ENCODE measurements around the gene STX1B.

STX1B gene

DNA sequence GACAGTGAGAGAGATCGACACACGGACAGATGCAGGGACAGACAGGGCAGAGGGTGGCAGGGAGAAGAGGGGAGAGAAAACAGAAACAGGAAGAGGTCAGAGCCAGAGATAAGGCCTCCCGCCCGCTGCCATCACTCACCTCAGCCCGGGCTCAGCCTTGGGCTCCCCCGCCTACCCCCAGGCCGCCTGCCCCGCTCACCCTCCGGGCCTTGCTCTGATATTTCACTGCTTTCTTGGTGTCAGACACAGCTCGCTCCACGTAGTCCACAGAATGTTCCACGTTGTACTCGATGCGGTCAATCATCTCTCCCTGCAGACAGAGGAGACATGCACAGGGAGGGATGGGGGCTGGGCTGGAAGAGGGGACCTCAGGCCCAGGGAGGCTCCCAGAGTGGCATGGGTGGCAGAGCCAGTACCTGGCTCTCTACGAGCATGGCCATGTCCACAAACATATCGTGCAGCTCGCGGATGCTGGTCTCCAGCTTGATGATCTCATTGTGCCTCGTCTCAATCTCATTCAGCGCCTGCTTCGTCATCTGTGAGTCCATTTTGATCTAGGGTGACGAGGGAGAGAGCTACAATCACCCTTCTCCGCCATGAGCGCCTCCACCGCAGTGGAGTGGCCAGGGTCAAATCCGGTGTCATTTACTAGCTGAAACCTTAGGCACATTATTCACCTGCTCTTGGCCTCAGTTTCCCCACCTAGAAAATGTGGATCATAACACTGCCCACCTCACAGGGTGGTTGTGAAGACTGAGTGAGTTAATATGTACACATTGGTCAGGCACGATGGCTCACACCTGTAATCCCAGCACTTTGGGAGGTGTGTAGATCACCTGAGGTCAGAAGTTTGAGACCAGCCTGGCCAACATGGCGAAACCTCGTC is 17.3 kb downstream of the STX1B start:
- DNase-seq, result no peak

DNA sequence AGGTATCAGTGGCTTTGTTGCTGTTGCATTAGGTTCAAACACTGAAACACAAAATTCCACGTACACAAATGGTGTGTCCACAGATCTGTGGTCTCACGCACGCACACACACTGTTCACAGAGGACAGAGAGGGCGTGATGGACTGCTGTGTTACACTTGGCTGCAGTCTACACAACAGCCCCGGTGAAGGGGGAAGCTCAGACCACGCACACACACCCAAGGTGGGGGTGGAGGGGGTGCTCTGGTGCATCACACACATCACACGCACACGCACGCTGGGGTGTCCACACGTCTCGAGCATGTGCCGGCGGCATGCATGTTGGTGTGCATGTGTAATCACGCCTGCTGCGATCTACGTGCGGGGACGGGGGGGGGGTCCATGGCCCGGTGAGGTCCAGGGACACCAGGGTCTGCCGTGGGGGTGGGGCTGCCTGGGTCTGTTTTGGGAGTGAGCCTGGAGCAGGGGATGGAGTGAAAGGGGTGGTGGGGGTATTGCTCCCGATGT is 18.1 kb downstream of the STX1B start:
- DNase-seq, result no peak

DNA sequence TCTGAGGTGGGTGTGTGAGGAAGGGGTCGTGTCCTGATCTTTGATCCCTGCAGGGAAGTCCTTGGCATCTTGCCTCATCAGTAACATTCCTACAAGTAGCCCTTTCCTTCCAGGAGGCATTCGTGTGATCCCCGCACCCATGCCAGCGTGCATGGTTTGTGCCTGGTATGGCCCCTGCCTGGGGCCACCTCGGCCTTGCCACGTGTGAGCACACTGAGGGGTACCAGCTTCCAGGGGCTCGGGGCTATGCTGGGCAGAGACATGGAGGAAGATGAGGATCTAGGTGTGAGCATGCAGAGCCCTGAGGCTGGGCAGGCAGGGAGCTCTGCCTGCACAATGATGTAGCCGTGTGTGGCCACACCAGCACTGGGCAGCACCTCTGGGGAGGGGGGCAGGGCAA is 19.4 kb downstream of the STX1B start:
- no peak for DNase-seq

DNA sequence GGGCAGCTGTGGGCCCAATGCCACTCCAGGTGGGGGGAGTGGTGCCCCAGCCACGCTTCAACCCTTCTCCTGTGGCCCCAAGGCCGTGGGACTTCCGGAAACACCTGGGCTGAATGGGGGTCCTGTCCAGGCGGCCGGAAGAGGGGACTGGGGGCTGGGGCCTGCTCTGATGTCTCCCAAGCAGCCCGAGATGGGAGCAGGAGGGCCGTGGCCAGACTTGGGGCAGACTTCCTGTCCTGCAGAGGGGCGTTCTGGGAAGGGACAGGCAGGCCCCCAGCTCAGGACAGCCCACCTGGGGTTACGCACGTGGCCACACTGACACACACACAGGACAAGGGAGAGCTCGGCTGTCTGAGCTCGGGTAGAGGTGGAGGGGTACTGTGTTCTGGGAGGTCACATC is 20.3 kb downstream of the STX1B start:
- no peak for DNase-seq

DNA sequence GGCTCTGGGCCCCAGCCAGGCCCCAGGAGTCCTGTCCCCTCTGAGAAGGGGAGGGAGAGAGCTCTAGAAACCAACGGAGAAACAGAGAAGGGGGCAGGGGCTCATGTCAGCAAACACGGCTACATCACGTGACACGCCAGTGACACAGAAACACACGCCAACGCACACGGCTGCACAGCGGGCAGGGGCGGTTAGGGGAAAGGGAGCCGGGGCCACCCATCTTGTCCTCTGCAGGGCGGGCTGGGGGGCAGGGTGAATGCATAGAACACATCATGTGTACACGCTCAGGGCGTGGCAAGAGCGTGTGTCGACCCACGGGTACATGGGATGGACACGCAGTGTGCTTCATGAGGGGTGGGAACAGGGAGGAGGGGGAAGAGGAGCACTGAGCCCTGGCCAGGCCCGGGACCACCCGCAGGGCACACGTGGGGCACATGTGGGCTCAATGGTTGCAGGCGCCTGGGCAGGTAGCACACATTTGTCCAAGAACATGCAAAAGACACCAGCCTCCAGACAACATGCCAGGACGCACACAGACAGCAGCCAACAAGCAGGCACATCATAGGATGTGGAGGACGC is 20.9 kb downstream of the STX1B start:
- no peak for DNase-seq

DNA sequence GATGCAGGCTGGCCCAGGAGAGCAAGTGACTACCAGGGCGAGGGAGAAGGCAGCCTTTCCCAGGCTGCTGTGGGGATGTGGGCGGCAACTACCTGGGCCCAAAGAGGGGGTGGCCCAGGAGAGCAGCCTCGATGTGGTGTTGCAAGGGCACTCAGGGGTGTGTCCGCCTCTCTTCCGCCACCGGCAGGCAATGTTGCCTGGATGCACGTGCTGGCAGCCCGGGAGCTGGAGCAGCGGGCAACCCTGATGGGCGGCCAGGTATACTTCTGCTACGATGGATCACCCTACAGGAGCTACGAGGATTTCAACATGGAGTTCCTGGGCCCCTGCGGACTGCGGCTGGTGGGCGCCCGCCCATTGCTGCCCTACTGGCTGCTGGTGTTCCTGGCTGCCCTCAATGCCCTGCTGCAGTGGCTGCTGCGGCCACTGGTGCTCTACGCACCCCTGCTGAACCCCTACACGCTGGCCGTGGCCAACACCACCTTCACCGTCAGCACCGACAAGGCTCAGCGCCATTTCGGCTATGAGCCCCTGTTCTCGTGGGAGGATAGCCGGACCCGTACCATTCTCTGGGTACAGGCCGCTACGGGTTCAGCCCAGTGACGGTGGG is 22.8 kb downstream of the STX1B start:
- DNase-seq, result no peak

DNA sequence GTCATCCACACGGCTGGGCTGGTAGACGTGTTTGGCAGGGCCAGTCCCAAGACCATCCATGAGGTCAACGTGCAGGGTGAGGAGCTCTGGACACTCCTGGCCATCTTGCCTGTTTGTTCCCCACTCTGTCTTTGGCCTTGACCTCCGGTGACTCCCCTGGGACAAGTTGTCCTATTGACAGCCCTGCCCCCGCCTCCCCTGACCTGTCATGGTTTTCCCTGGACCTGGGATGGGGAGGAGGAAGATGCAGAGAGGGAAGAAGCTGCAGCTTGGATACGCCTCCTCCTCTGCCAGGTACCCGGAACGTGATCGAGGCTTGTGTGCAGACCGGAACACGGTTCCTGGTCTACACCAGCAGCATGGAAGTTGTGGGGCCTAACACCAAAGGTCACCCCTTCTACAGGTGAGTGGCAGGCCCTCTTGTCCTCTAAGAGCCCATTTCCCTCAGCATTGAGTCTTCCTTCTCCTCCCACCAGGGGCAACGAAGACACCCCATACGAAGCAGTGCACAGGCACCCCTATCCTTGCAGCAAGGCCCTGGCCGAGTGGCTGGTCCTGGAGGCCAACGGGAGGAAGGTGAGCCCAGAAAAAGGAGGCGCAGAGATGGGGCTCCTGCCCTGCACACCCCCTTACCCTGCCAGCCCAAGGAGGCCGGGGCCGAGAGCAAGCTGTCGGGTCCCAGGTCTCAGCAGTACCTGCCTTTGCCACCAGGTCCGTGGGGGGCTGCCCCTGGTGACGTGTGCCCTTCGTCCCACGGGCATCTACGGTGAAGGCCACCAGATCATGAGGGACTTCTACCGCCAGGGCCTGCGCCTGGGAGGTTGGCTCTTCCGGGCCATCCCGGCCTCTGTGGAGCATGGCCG is 24.1 kb downstream of the STX1B start:
- no peak for DNase-seq

DNA sequence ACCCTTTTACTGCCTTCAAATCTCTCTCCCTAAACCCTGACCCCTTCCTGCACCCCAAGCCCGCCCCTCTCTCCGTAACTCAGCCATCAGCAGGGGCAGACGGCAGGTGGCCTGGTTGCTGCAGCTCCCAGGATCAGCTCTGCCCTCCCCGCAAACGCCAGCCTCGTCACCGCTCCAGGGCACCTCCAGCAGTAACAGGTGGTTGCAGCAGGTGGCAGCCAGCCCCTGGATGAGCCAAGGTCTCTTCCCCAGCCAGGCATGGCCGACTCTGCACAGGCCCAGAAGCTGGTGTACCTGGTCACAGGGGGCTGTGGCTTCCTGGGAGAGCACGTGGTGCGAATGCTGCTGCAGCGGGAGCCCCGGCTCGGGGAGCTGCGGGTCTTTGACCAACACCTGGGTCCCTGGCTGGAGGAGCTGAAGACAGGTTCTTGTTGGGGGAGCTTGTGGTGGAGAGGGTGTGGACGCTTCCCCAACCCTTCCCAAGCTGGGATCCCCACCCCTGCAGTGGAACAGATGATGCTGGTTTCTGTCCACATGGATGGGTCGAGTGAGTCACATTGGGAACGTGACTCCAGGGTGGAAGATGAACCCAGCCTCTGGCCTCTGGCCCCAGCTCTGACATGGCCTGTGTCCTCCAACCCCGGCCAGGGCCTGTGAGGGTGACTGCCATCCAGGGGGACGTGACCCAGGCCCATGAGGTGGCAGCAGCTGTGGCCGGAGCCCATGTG is 24.9 kb downstream of the STX1B start:
- no peak for DNase-seq

DNA sequence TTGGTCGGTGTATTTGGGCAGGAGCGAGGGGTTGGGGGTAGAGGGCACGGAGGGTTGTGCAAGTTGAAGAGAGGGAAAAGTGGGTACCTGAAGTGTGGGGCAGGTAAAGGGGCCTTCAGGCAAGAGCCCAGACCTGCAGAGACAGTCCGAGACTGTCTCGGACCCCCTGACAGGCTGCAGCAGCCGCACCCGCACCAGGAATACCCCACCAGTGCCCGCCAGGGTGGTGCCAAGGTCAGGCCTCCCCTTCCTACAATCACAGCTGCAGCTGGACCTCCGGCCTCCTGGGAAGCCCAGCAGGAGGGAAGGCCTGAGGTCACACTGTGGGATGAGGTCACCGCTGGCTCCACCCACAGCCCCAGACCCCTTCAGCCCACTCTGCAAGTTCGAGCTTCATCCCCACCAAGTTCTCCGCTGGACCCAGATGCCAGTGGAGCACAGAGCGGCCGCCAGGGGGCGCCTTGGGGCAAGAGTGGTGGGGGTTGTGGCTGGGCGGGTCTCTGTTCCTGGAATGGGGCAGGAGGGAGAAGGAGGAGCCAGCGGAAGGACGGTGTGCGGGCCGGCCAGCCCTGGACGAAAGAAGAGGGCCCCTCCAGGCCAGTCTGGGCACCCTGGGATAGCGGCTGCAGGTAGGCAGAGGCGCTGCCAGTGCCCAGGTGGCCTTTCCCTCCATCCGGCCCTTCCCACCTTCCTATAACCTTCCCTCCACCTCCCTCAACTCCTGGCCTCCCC is 25.6 kb downstream of the STX1B start, which contains the start of gene HSD3B7:
TSS of gene HSD3B7 (plus strand) at position 539 of the 732 bp plus-strand sequence. CDS start 452 bp downstream, outside the sequence.
- DNase-seq, result peak; percentile 79

DNA sequence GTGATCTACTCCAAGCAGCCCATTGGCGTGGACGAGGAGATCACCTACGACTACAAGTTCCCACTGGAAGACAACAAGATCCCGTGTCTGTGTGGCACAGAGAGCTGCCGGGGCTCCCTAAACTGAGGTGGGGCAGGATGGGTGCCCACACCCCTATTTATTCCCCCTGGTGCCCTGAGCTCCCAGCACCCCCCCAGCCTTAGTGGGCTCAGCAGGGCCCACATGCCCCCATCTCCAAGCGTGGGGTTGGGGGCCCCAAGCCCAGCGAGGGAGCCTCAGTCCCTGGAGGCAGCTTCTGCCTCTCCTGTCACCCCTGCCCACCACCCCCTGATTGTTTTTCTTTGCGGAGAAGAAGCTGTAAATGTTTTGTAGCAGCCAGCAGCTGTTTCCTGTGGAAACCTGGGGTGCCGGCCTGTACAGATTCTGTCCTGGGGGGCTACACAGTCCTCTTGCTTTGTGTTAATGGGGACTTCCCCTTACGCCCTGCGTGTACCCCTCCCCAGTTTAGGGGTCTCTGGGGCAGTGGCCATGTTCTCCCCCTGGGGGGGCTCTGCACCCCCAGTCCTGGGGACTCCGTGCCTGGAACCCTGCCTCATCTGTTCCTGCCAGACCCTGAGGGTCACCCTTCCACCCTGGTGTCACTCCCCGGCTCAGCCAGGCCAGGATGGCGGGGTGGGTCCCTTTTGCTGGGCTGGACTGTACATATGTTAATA is 26.4 kb downstream of the STX1B start:
- DNase-seq, result no peak

DNA sequence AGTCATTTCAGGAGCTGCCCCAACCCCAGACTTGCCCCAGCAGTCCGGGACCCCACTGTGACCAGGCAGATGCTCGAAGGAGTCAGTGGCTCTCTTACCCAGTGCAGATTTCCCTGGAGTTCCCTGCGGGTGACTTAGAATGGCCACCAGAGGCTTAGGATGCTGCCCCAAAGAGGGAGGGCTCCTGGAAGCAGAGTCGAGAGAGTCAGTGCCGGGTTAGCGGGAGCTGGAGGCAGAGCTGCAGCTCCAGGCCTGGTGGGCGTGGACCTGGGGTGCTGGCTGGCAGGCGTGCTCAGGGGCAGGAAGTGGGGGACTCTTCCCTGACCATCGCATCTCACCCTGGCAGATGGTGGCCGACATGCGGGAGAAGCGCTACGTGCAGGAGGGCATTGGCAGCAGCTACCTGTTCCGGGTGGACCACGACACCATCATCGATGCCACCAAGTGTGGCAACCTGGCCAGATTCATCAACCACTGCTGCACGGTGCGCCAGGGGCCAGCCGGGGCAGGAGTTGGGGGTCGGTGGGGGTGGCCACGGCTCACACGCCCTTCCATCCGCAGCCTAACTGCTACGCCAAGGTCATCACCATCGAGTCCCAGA is 27.0 kb downstream of the STX1B start:
- DNase-seq, result no peak

DNA sequence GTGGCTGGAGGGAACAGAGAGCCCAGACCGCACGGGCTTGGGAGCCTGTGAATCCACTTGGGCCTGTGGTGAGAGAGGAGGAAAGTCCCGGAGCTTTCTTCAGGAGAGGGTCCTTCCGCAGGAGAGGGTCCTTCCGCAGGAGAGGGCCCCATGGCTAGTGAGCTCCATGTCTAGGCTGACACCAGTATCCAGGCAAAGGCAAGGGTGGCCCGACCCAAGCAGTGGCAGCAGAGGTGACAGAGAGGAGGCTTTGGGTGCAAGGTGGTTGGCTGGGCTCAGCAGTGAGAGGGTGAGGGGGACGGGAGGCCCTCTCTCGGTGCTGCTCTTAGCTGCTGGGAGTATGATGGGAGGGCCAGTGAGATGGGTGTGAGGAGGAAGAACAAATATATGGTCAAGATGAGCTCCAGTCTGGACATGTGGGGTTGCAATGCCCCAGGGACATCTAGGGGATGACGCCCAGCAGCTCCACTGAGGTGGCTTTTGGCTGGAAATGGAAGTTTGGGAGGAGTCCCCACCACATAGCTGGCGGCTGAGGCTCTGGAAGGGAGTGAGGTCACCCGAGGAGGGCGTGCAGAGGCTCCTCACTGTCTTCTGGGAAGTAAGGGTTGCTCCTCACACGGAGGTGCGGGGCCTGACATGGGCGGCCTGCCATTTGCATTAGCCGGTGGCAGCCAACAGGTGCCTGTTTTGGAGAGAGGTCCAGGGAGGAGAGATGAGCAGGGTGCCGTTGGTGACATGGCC is 27.7 kb downstream of the STX1B start:
- DNase-seq, result no peak

DNA sequence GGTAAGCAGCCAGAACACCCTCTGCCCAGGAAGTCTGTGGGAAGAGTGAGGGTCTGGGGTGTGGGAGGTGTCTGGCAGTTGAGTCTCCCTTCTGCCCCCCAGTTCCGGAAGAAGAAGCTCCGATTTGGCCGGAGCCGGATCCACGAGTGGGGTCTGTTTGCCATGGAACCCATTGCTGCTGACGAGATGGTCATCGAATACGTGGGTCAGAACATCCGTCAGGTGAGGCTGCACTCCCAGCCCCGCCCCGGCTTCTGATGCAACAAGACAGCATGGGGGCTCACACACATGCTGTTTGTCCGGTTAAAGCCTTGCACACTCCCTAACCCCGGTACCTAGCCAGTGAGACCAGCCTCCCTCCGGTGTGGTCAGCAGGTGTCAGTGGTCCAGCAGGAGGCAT is 29.5 kb downstream of the STX1B start:
- DNase-seq, result no peak

DNA sequence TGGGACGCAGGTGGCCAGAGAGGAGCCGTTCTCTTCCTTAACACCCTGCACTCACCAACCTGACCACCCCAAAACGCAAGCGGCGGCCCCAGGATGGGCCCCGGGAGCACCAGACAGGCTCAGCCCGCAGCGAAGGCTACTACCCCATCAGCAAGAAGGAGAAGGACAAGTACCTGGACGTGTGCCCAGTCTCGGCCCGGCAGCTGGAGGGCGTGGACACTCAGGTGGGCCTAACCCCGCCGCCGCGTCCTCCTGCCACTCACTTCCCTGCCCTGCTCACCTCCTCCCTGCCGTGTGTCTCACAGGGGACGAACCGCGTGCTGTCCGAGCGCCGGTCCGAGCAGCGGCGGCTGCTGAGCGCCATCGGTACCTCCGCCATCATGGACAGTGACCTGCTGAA is 30.0 kb downstream of the STX1B start:
- DNase-seq, result no peak

DNA sequence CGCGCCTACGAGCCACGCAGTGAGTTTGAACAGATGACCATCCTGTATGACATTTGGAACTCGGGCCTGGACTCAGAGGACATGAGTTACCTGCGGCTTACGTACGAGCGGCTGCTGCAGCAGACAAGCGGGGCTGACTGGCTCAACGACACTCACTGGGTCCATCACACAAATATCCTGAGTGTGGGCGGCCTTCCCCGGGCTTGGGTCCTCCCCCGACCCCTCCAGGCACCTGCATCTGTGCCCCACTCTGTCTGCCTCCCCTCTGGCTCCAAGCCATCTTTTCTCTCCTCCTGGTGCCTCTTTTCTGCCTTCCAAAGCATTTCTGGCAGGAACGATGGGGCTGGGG is 30.4 kb downstream of the STX1B start:
- no peak for DNase-seq

DNA sequence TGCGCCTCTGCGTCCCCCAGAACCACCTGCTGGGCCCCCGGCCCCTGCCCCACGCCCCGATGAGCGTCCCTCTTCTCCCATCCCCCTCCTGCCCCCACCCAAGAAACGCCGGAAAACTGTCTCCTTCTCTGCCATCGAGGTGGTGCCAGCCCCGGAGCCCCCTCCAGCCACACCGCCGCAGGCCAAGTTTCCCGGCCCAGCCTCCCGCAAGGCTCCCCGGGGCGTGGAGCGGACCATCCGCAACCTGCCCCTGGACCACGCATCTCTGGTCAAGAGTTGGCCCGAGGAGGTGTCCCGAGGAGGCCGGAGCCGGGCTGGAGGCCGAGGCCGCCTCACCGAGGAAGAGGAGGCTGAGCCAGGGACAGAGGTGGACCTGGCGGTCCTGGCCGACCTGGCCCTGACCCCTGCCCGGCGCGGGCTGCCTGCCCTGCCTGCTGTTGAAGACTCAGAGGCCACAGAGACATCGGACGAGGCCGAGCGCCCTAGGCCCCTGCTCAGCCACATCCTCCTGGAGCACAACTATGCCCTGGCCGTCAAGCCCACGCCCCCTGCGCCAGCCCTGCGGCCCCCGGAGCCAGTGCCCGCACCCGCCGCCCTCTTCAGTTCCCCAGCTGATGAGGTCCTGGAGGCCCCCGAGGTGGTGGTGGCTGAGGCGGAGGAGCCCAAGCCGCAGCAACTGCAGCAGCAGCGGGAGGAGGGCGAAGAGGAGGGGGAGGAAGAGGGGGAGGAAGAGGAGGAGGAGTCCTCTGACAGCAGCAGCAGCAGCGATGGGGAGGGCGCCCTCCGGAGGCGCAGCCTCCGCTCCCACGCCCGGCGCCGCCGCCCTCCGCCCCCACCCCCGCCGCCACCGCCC is 31.0 kb downstream of the STX1B start:
- no peak for DNase-seq

DNA sequence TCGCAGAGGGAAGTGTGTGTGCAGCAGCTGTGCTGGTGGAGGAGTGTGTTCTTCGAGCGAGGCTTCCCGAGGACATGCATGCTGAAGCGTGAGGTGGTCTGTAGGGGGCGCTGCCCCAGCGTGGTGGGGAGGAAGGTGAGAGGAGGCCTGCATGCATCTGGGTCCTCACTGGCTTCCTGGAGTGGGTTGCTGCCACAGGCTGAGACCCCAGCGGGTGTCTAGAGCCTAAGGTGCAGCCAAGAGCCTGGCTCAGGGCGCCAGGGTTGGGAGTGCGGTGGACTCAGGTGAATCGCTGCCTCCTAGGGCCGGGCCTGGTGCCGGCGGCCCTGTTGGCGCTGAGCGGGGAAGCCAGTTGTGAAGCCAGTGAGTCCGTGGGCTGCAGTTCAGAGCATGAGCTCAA is 32.9 kb downstream of the STX1B start:
- DNase-seq, result no peak

DNA sequence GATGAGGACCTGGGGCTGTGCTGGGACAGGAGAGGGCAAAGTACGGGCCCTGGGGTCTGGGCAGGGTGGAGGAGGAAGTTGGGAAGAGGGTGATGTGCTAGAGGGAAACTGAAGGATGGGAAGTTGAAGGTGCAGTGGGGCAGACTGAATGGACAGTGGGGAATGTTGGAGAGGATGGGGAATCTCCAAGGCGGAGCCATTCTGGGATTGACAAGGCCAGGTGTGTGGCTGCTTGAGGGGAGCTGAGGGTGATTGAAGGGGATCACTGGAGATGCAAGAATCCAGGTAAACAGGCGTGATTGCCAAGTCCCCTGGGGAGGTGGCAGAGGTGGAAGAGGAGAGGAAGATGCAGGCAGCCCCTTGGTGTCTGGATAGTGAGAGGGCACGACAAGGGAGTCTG is 34.0 kb downstream of the STX1B start:
- DNase-seq, result no peak

DNA sequence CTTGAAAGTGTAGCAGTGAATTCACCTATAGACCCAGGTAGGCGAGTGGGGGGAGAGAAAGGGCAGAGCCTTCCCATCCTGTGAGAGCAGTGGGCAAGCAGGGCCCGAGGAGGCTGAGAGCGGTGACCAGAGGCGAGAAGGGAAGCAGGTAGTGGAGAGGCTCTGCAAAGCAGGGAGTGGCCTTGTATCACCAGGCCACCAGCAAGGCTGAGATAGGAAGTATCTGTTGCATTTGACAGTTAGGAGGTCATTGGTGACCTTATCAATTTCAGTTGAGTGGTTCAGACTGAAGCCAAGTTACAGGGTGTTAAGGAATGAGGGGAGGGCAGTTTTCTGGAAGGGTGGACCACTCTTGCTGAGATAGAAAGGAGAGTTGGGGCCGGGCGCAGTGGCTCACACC is 36.1 kb downstream of the STX1B start:
- no peak for DNase-seq
